CD14-positive monocyte (primary cell): ENCODE results near the gene ATP1B3. TPM values are rescaled to one million over a fixed set of nuclear protein-coding genes. Genes with fewer than 3 reads are reported as not detected.

ENCODE experiments used
- DNase-seq, 3 donors: peaks; one replicate each; pipeline ENCODE4 v3.0.0-alpha.2; 2011 to 2022
- H2AFZ ChIP-seq: 2 replicates; pipeline ENCODE4 v1.6.0; 2012; ENCODE audit warnings: mild to moderate bottlenecking, low read depth, low read length, inconsistent platforms; ENCODE audit not compliant: insufficient read depth, poor library complexity, severe bottlenecking
- H3K27ac ChIP-seq, 2 donors: 1 replicate in 1 of 2; 2 replicates in 1 of 2; pipeline ENCODE4 v1.5.1; 2012 to 2013; ENCODE audit warnings: low read length in 2 of 2, control low read depth in 1 of 2, inconsistent platforms in 1 of 2, low read depth in 1 of 2, mild to moderate bottlenecking in 1 of 2
- H3K27me3 ChIP-seq, 2 donors: one replicate each; pipeline versions ENCODE4 v1.6.0 to v1.6.1; 2011 to 2013; ENCODE audit warnings: low read length in 2 of 2; ENCODE audit not compliant: control insufficient read depth in 2 of 2, insufficient read depth in 2 of 2
- H3K36me3 ChIP-seq, 2 donors: replicated peaks in 1 of 2; 1 replicate in 1 of 2; 2 replicates in 1 of 2; pipeline versions ENCODE4 v1.5.1 to v1.6.1; 2012 to 2013; ENCODE audit warnings: low read length in 2 of 2, control low read depth in 1 of 2, inconsistent platforms in 1 of 2, mild to moderate bottlenecking in 1 of 2; ENCODE audit not compliant: insufficient read depth in 2 of 2, control insufficient read depth in 1 of 2
- H3K4me1 ChIP-seq, 2 donors: 1 replicate in 1 of 2; 2 replicates in 1 of 2; pipeline versions ENCODE4 v1.5.1 to v1.6.1; 2012 to 2013; ENCODE audit warnings: low read length in 2 of 2, control low read depth in 1 of 2, inconsistent platforms in 1 of 2, mild to moderate bottlenecking in 1 of 2, moderate library complexity in 1 of 2; ENCODE audit not compliant: insufficient read depth in 2 of 2, control insufficient read depth in 1 of 2
- H3K4me2 ChIP-seq: replicated peaks from 2 replicates; pipeline ENCODE3; 2012; ENCODE audit warnings: low read length, moderate library complexity, mild to moderate bottlenecking; ENCODE audit not compliant: poor library complexity, severe bottlenecking; ENCODE audit errors: extremely low read depth
- H3K4me3 ChIP-seq, 3 experiments: fragments of 200-600 bp in 1 of 3; sonication (generic) in 1 of 3; replicated peaks in 1 of 3; 1 replicate in 2 of 3; 2 replicates in 1 of 3; pipeline ENCODE4 v1.5.1; 2011 to 2013; ENCODE audit warnings: low read length in 3 of 3, mild to moderate bottlenecking in 3 of 3, control low read depth in 2 of 3, low read depth in 2 of 3, inconsistent platforms in 1 of 3, moderate library complexity in 1 of 3
- H3K79me2 ChIP-seq: 2 replicates; pipeline ENCODE4 v1.6.0; 2012; ENCODE audit warnings: mild to moderate bottlenecking, control low read depth, inconsistent platforms, low read length, moderate library complexity; ENCODE audit not compliant: insufficient read depth
- H3K9ac ChIP-seq: 2 replicates; pipeline ENCODE4 v1.6.0; 2017; ENCODE audit warnings: low read length, mild to moderate bottlenecking; ENCODE audit not compliant: insufficient read depth, poor library complexity, severe bottlenecking
- H3K9me3 ChIP-seq, 2 donors: replicated peaks in 1 of 2; 1 replicate in 1 of 2; 2 replicates in 1 of 2; pipeline versions ENCODE4 v1.5.1 to v1.6.1; 2012 to 2013; ENCODE audit warnings: low read length in 2 of 2, control low read depth in 1 of 2; ENCODE audit not compliant: control insufficient read depth in 1 of 2, insufficient read depth in 1 of 2
- H4K20me1 ChIP-seq: 2 replicates; pipeline ENCODE4 v1.6.0; 2012; ENCODE audit warnings: mild to moderate bottlenecking, low read length, control low read depth, moderate library complexity; ENCODE audit not compliant: insufficient read depth
- H3K27ac Mint-ChIP-seq, 7 donors: one replicate each; pipeline ENCODE4 v1.8.0; 2020; ENCODE audit warnings: mild to moderate bottlenecking in 7 of 7, mixed read lengths in 7 of 7, moderate library complexity in 6 of 7, inconsistent platforms in 2 of 7
- H3K27me3 Mint-ChIP-seq, 3 donors: one replicate each; pipeline ENCODE4 v1.8.0; 2021 to 2022; ENCODE audit warnings: low read depth in 3 of 3, mild to moderate bottlenecking in 3 of 3, mixed read lengths in 3 of 3, moderate library complexity in 3 of 3, inconsistent platforms in 1 of 3
- H3K36me3 Mint-ChIP-seq, 2 donors: one replicate each; pipeline ENCODE4 v1.8.0; 2020; ENCODE audit warnings: mixed read lengths in 2 of 2, inconsistent platforms in 1 of 2, mild to moderate bottlenecking in 1 of 2
- H3K4me1 Mint-ChIP-seq: one replicate; pipeline ENCODE4 v1.8.0; 2020; ENCODE audit warnings: mild to moderate bottlenecking, mixed read lengths
- H3K4me3 Mint-ChIP-seq, 2 donors: one replicate each; pipeline ENCODE4 v1.8.0; 2020; ENCODE audit warnings: mild to moderate bottlenecking in 2 of 2, mixed read lengths in 2 of 2, moderate library complexity in 1 of 2
- H3K9me3 Mint-ChIP-seq, 7 donors: one replicate each; pipeline ENCODE4 v1.8.0; 2020 to 2022; ENCODE audit warnings: mixed read lengths in 7 of 7, mild to moderate bottlenecking in 6 of 7, moderate library complexity in 6 of 7, inconsistent platforms in 2 of 7
- WGBS: methylation state at CpG from one replicate; pipeline ENCODE4 v1.1.5; 2013; ENCODE audit warnings: missing lambda C conversion rate; ENCODE audit not compliant: insufficient coverage; 5-methylcytosine and 5-hydroxymethylcytosine counted together
- intact Hi-C, 2 donors: fragments of 100-400 bp; cut with micrococcal nuclease; formaldehyde crosslinking; loops; one replicate each; pipeline versions ENCODE4 v1.15.0 to v1.15.1; 2023
- polyA plus RNA-seq, 3 donors: library from polyadenylated mRNA; depleted of rRNA in 1 of 3; unstranded in 2 of 3; stranded (reverse) in 1 of 3; fragments of 300-500 nt in 2 of 3; fragments of >200 nt in 1 of 3; fragmentation: Illumina TruSeq in 2 of 3; gene quantifications; 1 replicate in 2 of 3; 2 replicates in 1 of 3; pipeline ENCODE4 v1.2.3, GENCODE V29; 2012 to 2021
- TF ChIP-seq, protein P1 (sequence below): fragments of 200-600 bp; IDR thresholded peaks from one replicate; pipeline ENCODE4 v1.8.0; 2022; ENCODE audit warnings: antibody characterized with exemption, mild to moderate bottlenecking

Gene ATP1B3
- polyA plus RNA-seq, 3 donors: 90.6 to 208 (median 177) TPM

DNA sequence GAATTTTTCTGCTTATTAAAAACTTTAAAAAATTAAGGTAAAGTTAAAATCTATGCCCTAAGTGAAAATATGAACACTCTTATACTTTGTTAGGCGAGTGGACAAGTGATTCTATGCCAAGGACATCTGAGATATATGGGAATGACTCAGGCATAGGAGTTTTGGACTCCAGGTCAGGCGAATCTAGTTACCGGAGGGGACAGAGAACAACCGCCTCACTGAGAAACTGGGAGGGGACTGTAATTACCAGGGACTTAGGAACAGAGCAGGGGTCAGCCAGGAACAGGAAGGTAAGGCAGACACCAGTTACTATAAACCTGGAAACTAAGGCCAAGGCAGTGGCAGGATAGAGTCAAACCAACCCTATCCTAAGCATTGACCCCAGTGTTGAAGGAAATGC lies 16.8 kb upstream of the ATP1B3 start:
- H3K4me3 Mint-ChIP-seq: no peak overlapping the region
- Histone ChIP-seq H3K9me3 (no peaks in the 10 kb centered on the region), H3K36me3 (no peaks in the 10 kb centered on the region), H2AFZ (no peak overlapping the region), H4K20me1 (no peaks in the 10 kb centered on the region), H3K27me3 (no peaks in the 10 kb centered on the region), H3K27ac (no peak overlapping the region), H3K79me2 (no peaks in the 10 kb centered on the region), H3K4me1 (peaks cover 27 to 31% of the 10 kb centered on the region in 2 donors), H3K4me2 (no peak overlapping the region), H3K4me3 (no peak overlapping the region), H3K9ac (no peak overlapping the region)
- peaks cover 44% of the 10 kb centered on the region for H3K4me1 Mint-ChIP-seq
- H3K9me3 Mint-ChIP-seq: peaks cover 0 to 1% (median 0%) of the 10 kb centered on the region in 7 donors
- H3K27me3 Mint-ChIP-seq: peaks cover 0 to 5% (median 2%) of the 10 kb centered on the region in 3 donors
- H3K27ac Mint-ChIP-seq: no peak overlapping the region
- no peaks in the 10 kb centered on the region for H3K36me3 Mint-ChIP-seq
- no peak for DNase-seq
- 95% methylated on average over 3 of the region's 4 CpGs for WGBS
- intact Hi-C loops: loop anchor here in 1 of 2 donors (10.0 kb wide), 1 partner anchor 65 kb away; no protein-coding TSS in a partner anchor
- TF ChIP-seq, protein P1, sequence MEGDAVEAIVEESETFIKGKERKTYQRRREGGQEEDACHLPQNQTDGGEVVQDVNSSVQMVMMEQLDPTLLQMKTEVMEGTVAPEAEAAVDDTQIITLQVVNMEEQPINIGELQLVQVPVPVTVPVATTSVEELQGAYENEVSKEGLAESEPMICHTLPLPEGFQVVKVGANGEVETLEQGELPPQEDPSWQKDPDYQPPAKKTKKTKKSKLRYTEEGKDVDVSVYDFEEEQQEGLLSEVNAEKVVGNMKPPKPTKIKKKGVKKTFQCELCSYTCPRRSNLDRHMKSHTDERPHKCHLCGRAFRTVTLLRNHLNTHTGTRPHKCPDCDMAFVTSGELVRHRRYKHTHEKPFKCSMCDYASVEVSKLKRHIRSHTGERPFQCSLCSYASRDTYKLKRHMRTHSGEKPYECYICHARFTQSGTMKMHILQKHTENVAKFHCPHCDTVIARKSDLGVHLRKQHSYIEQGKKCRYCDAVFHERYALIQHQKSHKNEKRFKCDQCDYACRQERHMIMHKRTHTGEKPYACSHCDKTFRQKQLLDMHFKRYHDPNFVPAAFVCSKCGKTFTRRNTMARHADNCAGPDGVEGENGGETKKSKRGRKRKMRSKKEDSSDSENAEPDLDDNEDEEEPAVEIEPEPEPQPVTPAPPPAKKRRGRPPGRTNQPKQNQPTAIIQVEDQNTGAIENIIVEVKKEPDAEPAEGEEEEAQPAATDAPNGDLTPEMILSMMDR: no peak

DNA sequence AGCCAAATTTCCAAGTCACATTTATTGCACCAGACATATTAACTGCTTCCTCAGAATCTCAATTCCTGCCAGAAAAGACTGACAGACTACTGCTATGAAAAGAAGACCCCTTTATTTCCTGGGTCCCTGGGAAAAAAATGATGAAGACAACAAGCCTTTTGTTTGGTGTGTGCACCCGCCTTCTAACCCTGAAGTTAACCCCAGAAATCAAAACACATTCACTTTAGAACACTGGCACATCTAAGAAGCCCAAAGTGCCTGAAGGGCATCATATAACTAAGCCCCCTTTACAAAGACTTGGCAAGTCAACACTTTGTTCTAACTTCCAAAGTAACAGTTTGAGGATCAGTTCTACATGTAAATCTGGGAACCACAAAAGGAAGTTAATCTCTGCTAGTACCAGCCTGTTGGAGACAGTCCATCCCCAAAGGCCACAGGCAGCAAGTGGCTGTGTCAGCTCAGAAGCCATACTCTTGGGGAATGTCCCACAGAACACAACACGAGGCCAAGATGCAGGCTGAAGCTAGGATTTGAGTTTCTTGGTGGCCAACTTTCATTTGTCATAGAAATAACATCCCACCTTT lies 16.3 kb upstream of the ATP1B3 start:
- H3K9ac ChIP-seq: no peak overlapping the region
- no peak for DNase-seq
- peaks cover 0 to 5% (median 2%) of the 10 kb centered on the region in 3 donors for H3K27me3 Mint-ChIP-seq
- no peak overlapping the region for H2AFZ ChIP-seq
- no peaks in the 10 kb centered on the region for H3K79me2 ChIP-seq
- TF ChIP-seq, protein P1: no peak
- no peaks in the 10 kb centered on the region for H4K20me1 ChIP-seq
- no peak overlapping the region for H3K4me2 ChIP-seq
- no peaks in the 10 kb centered on the region for H3K27me3 ChIP-seq
- no peak overlapping the region for H3K4me3 Mint-ChIP-seq
- no peak overlapping the region for H3K4me3 ChIP-seq
- no peak overlapping the region for H3K27ac ChIP-seq
- H3K9me3 ChIP-seq: no peaks in the 10 kb centered on the region
- H3K9me3 Mint-ChIP-seq: peaks cover 0 to 1% (median 0%) of the 10 kb centered on the region in 7 donors
- WGBS: 33% methylated on average over 1 of the region's 2 CpGs
- H3K4me1 ChIP-seq: peaks cover 26 to 30% of the 10 kb centered on the region in 2 donors
- peaks cover 41% of the 10 kb centered on the region for H3K4me1 Mint-ChIP-seq
- H3K36me3 ChIP-seq: no peaks in the 10 kb centered on the region
- intact Hi-C loops: no loop called here
- no peaks in the 10 kb centered on the region for H3K36me3 Mint-ChIP-seq
- H3K27ac Mint-ChIP-seq: peak overlapping the region in 1 of 7 donors; percentile 76
